Stimulated activated CD4-positive, alpha-beta T cell treated with anti-CD3 and anti-CD28 coated beads, Interleukin-15, amount 100 ng/mL, for 24 hours (primary cell): ENCODE measurements around the gene TCF23.
A peak's percentile ranks its signal among the peaks of the same experiment; 100 is the strongest.

Source experiments
- DNase-seq: peaks from one replicate; pipeline ENCODE4 v3.0.0-alpha.2; 2020

The TCF23 gene

DNA sequence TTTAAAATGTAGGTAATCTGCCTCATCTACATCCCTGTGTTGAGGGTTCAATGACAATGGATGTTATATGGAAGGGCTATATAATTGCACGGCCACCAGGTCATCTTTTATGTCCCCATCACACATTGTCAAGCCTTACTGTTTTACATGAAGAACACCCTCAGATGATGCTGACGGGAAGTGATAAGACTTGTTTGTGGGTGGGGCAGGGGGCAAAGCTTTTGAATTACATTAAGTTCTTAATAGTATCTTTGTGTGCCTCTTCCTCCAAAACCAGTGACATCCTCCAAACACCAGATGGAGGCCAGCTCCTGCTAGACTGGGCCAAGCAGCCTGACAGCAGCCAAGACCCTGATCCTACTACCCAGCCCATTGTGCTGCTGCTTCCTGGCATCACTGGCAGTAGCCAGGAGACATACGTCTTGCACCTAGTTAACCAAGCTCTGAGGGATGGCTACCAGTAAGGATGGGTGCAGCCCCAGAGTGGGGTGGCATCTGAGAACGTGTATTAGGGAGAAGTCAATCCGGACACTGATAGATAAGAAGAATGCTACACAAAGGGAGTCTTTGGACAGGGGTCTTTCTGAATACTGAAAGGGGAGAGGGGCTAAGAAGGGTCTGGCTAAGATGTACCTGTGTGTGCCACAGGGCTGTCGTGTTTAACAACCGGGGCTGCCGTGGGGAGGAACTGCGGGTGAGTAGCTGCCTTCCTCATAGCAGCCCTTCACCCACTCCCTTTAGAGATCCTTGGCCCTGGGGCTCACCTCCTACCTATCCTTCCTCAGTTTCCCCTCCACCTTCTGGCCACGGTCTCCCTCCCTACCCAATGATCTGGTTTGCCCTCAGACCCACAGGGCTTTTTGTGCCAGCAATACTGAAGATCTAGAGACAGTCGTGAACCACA, 19.9 kb upstream of the TCF23 start:
- no peak for DNase-seq

DNA sequence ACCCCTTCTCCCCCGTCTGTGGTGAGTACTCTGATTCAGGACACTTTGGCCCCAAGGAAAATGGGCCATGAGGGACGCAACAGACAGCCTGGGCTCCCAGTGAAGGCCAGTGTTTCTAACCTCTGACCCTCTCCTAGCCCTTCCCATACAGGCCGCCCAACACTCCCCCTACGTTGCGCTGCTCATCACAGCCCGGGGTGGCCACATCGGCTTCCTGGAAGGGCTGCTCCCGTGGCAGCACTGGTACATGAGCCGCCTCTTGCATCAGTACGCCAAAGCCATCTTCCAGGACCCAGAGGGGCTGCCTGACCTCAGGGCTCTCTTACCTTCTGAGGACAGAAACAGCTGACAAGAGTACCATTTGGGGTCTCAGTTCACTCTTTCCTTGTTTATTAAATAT, 18.4 kb upstream of the TCF23 start:
- DNase-seq = no peak

DNA sequence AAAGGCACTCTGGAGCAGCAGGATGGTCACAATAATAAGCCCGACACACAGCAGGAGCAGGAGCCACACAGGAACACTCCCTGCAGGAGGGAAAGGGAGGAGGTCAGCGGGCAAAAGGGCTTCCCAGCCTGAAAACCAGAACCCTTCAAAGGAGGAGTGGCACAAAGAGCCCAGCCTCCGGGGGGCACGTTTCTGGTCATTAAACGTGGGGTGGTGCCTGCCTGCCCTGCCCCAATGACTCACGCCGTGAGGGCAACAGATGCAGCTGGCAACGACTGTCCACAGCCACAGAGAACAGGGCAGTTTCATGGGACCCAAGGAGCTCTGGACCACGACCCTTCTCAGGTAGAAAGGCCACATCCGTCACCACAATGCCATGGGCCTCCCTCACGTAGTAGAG, 17.4 kb upstream of the TCF23 start:
- DNase-seq = no peak

DNA sequence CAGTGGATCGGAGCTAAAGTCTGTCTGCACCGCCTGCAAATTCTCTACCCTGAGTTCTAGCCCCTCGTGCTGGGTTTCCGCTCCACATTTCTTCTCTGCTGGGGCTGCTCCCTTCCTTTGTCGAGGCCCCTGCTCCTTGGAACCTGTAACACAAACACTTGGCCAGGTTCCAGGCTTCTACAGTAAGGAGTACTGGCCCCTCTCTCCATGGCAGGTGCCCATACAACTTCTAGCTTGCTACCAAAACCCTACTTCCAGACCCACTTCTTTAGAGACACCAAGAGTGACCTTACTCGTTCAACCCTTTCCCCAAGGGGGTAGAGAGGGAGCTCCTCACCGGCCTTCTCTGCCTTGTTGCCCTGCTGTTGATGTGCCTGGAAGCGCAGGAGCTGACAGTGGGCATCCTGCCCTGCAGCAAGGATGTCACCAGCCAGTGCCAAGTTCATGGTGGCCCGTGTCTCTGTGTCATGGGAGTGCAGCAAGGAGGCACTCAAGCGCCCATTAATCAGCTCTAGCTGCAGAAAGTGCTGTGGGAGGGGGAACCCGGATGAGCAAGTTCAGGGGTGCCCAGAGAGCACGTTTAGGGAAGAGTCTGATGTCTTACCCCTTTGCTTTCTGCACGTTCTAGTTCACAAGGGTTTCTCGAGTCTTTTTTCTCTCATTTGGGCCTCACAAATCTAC, 15.5 kb upstream of the TCF23 start:
- DNase-seq = peak; percentile 47

DNA sequence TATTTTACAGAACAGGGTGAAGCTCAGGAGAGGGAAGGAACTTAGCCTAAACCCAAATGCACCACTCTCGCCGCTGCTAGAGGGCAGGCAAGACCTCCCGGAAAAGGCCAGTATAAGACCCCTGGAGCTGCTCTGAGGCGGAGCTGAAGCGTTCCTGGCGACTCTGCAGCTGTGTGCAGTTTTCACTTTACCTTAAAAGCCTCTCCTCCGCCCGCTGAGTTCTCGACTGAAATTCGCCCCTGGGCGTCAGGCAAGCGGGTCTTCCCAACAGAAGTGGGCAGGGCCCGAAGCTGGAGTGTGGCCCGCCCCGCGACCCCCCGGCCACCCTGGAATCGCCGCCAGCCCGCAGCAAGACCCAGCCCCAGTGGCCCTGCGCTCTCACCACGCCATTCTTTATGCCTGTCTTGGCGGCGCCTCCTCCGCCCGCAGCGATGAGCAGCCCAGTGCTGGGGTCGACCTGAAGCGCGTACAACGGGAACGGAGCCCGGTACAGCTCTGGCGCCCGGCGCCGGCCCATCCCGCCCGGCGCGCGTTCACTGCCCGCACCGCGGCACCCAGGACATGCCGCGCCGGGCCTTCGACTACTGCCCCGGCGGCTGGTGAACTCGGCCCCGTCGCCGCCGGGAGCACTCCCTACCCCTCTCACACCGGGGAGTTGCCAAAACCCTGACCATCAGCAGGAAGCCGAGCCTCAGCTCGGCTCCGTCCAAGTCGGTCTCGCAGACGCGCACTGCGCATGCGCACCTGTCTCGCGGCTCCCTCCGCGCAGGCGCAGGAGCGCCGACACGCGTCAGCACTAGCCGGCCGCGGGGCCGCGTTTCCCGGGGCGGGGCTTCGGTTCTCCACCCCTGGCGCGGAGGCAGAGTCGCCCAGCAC, 14.7 kb upstream of the TCF23 start, which contains the start of gene PREB:
PREB (minus strand) TSS at position 732 of the 876 bp plus-strand sequence; CDS start at position 517, 215 bp downstream.
- DNase-seq = peak; percentile 99

DNA sequence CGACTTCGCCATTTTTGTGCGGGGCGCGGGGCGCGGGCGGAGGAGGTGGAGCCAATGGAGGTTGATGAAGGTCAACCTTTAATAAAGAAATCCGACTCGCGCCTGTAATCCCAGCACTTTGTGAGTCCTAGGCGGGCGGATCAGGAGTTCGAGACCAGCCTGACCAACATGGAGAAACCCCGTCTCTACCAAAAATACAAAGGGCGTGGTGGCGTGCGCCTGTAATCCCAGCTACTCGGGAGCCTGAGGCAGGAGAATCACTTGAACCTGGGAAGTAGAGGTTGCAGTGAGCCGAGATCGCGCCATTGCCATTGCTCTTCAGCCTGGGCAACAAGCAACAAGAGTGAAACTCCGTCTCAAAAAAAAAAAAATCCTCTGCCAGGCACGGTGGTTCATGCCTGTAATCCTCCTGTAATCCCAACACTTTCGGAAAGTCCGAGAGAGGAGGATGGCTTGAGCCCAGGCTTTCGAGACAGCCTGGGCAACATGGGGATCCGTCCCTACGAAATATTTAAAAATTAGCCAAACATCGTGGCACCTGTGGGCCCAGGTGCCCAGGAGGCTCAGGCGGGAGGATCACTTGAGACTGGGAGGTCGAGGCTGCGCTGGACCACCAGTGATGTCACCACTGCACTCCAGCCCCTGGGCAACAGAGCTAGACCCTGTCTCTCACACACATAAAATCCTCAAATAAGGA, 13.9 kb upstream of the TCF23 start:
- DNase-seq = no peak

DNA sequence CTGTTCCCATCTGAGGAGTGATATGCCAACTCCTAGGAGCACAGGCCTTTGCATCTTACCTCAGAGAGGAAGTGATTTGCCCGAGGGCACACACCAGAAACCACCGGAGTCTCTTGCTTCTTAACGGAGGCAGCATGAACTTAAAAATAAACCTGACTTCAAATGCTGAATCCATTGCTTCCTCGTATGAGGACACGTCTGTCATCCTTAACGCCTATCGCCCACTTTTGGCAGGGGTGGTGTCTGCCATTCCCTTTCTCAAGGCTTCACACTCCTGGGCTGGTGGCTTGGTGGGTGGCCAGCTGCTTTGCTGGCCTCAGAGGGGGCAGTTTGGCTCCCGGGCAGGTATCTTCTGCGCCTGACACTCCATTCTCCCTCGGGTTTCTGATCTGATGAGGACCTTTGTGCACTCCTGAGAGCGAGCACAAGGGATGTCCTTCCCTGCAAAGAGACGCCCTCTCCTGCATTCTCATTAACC, 13.3 kb upstream of the TCF23 start:
- DNase-seq = no peak

DNA sequence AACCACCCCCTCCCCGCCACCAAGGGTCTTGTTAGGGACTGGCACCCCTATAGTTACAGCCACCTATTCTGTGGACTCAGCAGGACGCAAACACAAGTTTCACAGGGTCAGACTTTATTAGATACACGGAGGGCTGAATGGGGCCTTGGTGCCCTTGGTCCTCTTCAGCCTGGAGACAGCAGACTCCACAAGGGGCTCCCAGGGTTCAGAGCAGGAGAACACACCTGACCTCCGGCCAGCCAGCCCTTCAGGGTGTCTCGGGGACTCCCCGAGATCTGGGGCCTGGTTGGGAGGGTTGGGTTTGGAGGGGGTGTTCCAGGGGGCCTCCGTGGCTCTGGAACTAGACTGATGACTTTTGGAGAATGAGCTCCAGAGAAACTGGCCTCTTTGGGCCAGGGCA, 12.1 kb upstream of the TCF23 start:
- no peak for DNase-seq

DNA sequence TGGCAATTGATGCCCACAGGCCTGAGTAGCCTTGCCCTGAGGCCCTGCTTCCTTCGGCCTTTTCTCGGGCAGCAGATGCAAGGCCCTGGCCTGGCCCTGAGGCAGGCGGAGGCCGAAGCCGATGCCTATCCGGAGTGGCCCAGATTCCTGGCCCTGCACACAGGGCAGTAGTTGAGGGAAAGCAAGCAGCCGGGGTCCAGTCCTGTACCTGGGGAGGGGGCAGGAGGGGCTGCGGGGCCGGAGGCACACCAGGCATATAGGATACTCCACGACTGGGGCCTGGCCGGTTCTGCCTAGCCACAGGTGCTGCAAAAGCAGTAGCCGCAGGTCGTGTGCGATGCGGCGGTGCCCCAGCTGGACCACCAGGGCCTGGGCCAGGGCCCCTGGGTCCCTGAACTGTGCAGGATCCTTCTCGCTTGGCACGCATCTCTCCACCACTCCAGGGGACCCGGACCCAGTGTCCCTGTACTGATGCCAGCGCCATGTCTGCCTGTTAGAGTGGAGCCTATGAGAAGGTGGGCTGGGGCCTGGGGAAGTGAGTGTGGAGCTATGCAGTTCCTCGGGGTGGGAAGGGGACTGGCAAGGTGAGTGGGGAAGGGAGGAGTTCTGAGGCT, 11.4 kb upstream of the TCF23 start:
- no peak for DNase-seq

DNA sequence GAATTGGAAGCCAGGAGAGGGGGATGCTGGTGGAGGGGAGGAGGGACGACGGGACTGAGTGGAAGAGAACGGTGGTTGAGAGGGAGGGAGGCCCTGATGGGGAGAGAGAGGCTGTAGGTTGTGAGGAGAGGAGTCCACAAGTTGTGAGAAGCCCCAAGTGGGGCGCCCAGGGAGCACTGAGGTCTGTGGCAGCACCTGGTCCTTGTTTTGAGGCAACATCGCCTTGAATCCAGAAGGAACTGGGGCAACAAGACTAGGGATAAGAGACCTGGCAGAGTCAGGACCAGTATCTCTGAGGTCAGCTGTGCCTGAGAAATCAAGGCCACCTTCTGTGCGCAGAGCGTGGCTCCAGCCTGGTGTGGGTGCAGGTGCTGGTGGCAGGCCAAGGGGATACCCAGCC, 10.7 kb upstream of the TCF23 start:
- no peak for DNase-seq

DNA sequence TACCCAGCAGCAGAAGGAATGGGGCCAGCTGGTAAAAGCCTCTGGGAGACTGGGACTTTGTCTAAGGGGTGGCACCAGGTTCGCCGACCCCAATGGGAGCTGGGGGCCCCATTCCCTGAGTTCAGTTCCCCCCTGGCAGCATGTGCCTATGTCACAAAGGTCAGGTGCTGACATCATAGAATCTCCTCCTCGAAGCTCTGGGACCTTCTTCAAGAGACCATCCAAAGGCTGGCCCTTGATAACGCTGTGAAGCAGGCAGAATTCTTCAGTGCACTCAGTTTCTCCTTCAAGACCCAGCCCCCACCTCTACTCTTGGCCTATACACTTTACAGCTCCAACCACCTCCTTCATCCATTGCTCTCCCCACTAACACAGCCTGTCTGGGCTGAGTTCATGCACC, 9.5 kb upstream of the TCF23 start, which contains the start of gene PRR30:
PRR30 (minus strand) TSS at position 101 of the 400 bp plus-strand sequence. CDS start 1,081 bp downstream, outside the sequence.
- no peak for DNase-seq

DNA sequence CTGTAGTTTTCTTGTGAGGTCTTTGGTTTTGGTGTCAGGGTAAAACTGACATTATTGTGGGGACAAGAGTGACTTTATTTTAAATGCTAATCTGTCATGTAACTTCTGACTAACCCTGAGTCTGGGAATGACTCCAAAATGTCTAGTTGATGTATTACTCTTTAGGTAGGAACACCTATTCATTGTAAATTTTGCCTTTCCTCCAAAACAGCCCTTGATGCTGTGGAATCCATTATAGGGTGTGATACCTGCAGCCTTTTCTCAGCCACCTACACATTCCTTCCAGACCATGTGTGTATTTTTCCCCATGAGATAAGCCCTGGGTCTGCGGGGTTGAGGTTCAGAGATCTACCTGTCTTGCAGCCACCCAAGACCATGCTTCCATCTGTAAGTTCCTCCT, 5.5 kb upstream of the TCF23 start:
- DNase-seq = no peak

DNA sequence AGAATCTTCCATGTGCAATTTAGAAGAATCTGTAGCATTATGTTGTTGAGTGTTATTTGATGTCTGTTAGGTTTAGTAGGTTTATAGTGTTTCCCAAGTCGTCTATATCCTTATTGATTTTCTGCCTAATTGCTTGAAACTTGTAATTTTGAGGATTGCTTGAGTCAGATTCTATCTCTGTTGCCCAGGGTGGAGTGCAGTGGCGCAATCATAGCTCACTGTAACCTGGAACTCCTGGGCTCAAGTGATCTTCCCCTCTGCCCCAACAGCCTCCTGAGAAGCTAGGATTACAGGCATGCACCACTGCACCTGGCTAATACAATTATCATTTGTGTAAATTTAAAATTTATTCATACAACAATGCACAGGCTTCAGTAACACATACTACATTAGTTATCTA, 3.1 kb upstream of the TCF23 start:
- no peak for DNase-seq

DNA sequence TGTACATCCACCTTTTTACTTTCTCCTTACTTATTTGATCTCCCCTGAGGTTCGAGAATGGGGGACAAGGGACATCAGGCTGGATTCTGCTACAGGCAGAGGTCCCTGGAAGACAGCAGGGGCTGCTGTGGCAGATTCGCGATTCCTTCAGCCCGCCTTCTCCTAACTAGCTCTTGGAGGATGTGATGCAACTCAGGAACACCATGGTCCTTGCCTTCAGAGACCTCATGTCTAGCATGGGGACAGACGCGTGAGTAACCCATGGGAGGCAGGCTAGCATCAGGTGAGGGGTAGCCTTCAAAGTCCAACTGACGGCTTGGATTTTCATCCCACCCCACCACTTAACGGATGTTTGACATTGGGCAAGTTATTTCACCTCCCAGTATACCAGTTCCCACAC, 869 bp upstream of the TCF23 start:
- DNase-seq = no peak

DNA sequence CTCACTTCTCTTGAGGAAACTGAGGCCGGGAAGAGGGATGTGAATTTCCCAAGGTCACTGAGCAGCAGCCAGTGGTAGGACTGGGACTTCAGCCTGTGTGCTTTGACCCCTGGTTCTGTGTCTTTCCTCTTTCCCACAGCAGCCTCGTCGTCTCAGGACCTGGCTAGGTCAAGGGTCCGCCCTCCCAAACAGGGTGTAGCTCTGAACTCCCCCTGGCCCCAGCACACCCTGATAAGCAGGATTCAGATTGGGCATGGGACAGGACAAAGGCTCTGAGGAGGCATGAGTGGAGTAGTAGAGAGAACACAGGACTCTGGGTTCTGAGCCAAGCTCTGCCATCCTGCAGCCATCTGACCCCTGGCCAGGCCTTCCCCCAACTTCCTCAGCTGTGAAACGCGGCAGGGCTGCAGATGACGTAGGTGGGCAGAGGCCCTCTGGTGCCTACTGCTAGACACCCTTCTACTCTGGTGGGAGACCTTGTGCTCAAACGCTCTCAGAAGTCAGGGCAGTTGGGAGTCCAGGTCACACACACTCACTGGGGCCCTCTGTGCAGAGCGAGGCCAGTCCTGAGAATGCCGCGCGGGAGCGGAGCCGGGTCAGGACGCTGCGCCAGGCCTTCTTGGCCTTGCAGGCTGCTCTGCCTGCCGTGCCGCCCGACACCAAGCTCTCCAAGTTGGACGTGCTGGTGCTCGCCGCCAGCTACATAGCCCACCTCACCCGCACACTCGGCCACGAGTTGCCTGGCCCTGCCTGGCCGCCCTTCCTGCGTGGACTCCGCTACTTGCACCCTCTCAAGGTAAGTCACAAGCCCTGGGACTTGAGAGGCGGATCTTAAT, 984 bp downstream of the TCF23 start:
- no peak for DNase-seq

DNA sequence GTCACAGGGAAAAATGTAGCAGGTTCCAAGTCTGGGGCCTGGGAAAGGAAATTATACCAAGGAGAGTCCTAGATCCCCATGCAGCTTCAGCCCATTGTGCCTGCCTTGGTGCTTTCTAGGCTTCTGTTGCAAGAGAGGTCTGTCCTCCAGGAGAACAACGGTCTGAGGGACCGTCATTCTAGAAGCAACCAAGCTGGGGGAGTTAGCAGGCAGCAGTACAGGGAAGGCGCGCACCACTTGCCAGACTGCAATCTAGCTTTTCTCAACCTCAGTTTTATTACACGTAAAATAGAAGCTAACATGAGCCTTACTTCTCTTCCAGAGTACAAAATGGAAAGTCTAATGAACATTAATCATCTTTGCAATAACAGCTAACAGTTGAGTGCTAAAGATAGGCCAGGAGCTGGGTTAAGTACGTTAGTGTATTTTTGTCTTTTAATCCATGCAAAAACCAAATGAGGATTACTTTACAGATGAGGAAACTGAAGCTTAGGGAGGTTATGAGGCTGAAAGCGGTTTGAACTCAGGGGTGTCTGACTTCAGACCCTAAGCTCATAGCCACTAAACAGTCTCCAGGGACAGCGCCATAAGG, 1.9 kb downstream of the TCF23 start:
- no peak for DNase-seq

DNA sequence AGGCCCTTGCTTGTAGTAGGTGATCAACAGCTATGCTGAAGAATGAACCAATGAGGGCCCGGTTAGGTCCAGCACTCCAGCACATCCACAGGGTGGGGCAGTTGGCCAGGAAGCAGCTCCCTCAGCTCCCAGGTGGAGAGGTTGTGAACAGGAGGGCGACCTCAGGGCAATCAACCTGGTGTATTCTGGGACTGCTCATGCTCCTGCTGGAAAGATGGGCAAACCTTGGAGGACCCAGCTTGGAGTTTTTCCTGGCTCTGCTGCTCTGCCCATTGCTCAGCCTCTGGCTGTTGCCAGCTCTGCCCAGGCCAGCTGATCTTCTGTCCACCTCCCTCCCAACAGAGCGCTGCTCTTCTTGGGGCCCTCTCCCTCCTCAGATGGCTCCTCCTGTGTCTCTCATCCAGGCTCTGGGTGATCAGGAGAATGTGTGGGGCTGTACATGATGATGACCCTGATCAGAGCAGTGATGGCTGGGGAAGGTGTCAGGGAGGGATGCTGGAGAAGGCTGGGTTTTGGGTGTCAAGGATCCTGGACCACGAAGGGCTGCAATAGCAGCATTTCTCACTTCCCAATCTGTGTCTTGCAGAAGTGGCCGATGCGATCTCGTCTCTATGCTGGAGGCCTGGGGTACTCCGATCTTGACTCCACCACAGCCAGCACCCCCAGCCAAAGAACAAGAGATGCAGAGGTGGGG, 3.4 kb downstream of the TCF23 start:
- no peak for DNase-seq

DNA sequence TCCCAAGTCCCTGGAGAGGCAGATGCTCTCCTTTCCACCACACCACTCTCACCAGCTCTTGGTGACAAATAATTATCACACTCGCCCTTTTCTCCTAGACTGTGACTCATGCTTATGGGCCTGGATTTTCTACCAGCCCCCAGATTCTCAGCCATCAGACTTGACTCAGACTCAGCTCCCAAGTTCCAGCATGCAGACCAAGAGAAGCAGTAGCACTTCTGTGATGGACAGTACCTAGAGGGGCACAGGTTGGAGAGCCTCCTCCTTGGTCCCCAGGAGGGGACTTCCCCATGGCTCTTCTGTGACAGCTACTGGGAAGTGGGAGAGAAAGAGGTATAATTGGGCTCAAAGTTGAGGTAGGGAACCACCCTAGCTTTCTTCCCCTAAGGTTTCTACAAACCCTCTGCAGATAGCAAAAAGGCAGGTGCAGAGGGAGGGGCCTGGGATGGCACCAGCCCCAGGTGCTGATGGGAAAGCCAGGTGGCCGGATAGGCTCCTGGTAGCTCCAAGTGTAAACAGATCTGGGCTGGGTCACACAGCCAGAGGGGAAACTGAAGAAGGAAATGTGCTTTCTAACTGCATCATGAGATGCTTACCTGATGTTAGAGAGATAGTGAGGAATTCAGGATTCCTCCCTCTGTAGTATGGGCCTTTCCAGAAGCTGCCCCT, 4.1 kb downstream of the TCF23 start:
- DNase-seq = no peak

DNA sequence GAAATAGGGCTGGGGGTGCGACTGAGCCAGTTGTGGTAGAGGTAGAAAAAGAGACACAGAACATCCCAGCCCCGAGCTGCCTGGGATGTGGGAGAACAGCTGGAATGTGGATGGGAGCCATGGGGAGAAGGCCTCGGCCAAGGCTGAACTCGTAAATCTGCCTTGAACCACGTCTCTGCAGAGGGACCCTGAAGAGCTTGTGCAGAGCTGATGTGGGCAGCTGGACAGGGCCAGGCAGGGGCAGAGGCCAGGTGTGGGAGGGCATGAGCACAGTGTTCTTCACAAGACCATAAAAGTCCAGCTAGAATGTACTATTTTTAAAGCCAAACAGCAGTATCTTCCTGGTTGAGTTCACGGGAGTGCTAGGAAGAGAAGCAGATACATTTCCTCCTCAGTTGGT, 5.7 kb downstream of the TCF23 start:
- no peak for DNase-seq
